ENCODE measurements around the gene BRD9.
"Not testable (repeated sequence)": the region's sequence is repeated elsewhere in the genome, so short reads cannot be mapped to it uniquely, and the experiment has no call there.

DNA sequence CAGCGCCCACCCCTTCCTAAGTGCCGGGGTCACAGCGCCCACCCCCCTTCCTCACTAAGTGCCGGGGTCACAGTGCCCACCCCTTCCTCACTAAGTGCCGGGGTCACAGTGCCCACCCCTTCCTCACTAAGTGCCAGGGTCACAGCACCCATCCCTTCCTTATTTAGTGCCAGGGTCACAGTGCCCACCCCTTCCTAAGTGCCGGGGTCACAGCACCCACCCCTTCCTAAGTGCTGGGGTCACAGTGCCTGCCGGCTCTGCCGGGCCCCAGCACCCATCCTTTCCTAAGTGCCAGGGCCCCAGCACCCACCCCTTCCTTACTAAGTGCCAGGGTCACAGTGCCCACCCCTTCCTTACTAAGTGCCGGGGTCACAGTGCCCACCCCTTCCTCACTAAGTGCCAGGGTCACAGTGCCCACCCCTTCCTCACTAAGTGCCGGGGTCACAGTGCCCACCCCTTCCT lies 51.6 kb downstream of the BRD9 start:
- not testable (repeated sequence) for TF ChIP-seq POLR2A, CTCF (IDR thresholded peaks at IDR 0.05)

All from body of pancreas (tissue), 4 donors.